ENCODE data around the gene TADA1. TPM values are rescaled to one million over a fixed set of nuclear protein-coding genes. Genes with fewer than 3 reads are reported as not detected.
"Not testable (repeated sequence)": the region's sequence is repeated elsewhere in the genome, so short reads cannot be mapped to it uniquely, and the experiment has no call there.

TADA1 gene
- total RNA-seq, 1 experiment from 2014 or later, result 14.7 TPM

DNA sequence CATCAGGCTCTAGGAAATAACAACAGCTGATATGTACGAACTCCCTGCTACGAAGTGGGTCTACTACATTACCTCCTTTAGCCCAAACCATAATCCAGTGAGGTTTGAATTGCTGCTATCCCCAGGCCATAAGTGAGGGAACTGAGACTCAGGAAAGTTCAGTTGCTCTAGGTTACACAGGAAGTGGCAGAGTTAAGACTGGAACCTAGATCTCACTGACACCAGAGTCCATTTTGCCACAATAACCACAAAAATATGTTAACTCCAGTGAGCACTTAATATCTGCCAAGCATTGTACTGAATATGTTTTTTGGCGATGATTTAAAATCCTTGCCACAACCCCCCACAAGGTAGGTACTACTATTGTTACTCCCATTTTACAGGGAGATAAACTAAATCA is 8.9 kb upstream of the TADA1 start:
- intact Hi-C loops (cut with micrococcal nuclease), result no loop called here

DNA sequence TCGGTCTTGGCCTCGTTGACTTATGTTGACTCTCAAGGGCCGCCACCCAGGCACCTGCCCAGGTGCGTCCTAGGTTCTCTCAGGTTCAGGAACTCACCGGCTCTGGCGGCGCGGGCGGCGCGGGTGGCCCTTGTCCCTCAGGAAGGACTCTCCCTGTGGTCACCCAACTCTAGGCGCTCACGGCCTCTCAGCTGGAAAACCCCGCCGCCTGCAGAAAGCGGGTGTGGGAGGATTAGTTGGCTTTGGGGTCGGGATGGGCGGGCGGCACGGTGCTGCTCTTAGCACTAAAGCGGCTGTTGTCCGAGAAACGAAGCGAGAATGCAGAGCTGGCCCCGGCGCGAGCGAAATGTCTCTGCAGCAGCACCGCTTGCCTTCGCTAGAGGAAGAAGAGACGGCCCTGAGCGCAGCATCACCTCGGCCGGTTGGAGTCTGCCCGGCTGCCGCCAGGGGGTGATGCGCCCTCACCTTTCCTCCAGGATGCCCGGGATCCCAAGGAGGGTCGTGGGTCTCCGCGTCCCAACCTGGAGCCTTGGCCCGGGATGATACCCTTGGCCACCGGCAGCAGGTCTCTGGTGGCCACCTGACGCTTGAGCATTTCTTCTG is 8.1 kb upstream of the TADA1 start:
- Mint-ChIP-seq H3K27me3 (ENCODE audit: insufficient read depth, unreplicated experiment) (no peaks in the 10 kb centered on the region), H3K4me1 (ENCODE audit: insufficient read depth, unreplicated experiment) (no peaks in the 10 kb centered on the region), H3K27ac (ENCODE audit: low read depth, unreplicated experiment) (no peak overlapping the region), H3K4me3 (ENCODE audit: unreplicated experiment) (no peak overlapping the region), H3K36me3 (ENCODE audit: insufficient read depth, unreplicated experiment) (no peaks in the 10 kb centered on the region), H3K9me3 (ENCODE audit: unreplicated experiment) (no peaks in the 10 kb centered on the region)
- DNase-seq (ENCODE audit: unreplicated experiment), result no peak
- BruUV-seq (replicated peaks), result no TSS peak
- ChIA-PET POLR2A (interaction anchor here (0.7 kb wide), 1 partner anchor 43 kb away, joined by 3 read pairs; no protein-coding TSS in a partner anchor), CTCF (interaction anchor here (0.5 to 9.3 kb wide), 8 partner anchors 8 to 183 kb away, joined by 3 to 89 read pairs (median 4); no protein-coding TSS in a partner anchor)
- TF ChIP-seq, protein P1, sequence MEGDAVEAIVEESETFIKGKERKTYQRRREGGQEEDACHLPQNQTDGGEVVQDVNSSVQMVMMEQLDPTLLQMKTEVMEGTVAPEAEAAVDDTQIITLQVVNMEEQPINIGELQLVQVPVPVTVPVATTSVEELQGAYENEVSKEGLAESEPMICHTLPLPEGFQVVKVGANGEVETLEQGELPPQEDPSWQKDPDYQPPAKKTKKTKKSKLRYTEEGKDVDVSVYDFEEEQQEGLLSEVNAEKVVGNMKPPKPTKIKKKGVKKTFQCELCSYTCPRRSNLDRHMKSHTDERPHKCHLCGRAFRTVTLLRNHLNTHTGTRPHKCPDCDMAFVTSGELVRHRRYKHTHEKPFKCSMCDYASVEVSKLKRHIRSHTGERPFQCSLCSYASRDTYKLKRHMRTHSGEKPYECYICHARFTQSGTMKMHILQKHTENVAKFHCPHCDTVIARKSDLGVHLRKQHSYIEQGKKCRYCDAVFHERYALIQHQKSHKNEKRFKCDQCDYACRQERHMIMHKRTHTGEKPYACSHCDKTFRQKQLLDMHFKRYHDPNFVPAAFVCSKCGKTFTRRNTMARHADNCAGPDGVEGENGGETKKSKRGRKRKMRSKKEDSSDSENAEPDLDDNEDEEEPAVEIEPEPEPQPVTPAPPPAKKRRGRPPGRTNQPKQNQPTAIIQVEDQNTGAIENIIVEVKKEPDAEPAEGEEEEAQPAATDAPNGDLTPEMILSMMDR (IDR thresholded peaks at IDR 0.05; ENCODE audit: unreplicated experiment), result peak; percentile 39
- intact Hi-C loops (cut with micrococcal nuclease), result no loop called here

More for the DNA sequence above, 8.9 kb upstream of the TADA1 start:
- no TSS peak for BruUV-seq (replicated peaks)
- H3K4me3 Mint-ChIP-seq (ENCODE audit: unreplicated experiment), result no peak overlapping the region
- TF ChIP-seq, protein P1 (IDR thresholded peaks at IDR 0.05; ENCODE audit: unreplicated experiment), result no peak
- POLR2A ChIA-PET, result interaction anchor here (1.1 kb wide), 1 partner anchor 9 kb away, joined by 3 read pairs; the partner anchor contains the start of gene TADA1
- H3K27ac Mint-ChIP-seq (ENCODE audit: low read depth, unreplicated experiment), result no peak overlapping the region
- DNase-seq (ENCODE audit: unreplicated experiment), result no peak
- CTCF ChIA-PET, result interaction anchor here (0.6 to 9.3 kb wide), 4 partner anchors 11 to 558 kb away, joined by 3 to 89 read pairs (median 4); no protein-coding TSS in a partner anchor
- no peaks in the 10 kb centered on the region for H3K27me3 Mint-ChIP-seq (ENCODE audit: insufficient read depth, unreplicated experiment)
- no peaks in the 10 kb centered on the region for H3K9me3 Mint-ChIP-seq (ENCODE audit: unreplicated experiment)
- no peaks in the 10 kb centered on the region for H3K36me3 Mint-ChIP-seq (ENCODE audit: insufficient read depth, unreplicated experiment)
- no peaks in the 10 kb centered on the region for H3K4me1 Mint-ChIP-seq (ENCODE audit: insufficient read depth, unreplicated experiment)

DNA sequence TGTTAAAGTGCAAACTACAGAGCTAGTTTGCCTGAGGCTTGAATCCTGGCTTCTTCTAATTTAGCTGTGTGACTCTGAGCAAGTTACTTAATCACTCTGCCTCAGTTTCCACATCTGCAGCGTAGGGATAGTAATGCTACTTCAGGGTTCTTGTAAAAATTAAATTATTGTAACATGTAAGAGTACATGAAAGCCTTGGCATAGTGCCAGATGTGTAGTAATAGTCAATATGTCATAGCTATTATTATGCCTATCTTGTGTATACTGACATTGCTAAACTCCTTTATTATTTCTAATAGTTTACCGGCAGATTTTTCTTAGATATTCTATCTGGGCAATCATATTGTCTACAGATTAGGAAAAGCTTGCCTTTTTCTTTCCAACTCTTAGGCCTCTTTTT is 6.8 kb upstream of the TADA1 start:
- CTCF ChIA-PET, result interaction anchor here (0.6 to 9.3 kb wide), 9 partner anchors 9 to 559 kb away, joined by 3 to 89 read pairs (median 4); no protein-coding TSS in a partner anchor
- TF ChIP-seq, protein P1 (IDR thresholded peaks at IDR 0.05; ENCODE audit: unreplicated experiment), result no peak
- H3K4me3 Mint-ChIP-seq (ENCODE audit: unreplicated experiment), result no peak overlapping the region
- intact Hi-C loops (cut with micrococcal nuclease), result no loop called here
- no TSS peak for BruUV-seq (replicated peaks)
- H3K9me3 Mint-ChIP-seq (ENCODE audit: unreplicated experiment), result no peaks in the 10 kb centered on the region
- H3K36me3 Mint-ChIP-seq (ENCODE audit: insufficient read depth, unreplicated experiment), result no peaks in the 10 kb centered on the region
- H3K27me3 Mint-ChIP-seq (ENCODE audit: insufficient read depth, unreplicated experiment), result no peaks in the 10 kb centered on the region
- no peak overlapping the region for H3K27ac Mint-ChIP-seq (ENCODE audit: low read depth, unreplicated experiment)
- POLR2A ChIA-PET, result interaction anchor here (1.0 kb wide), 1 partner anchor 19 kb away, joined by 4 read pairs; no protein-coding TSS in a partner anchor
- no peaks in the 10 kb centered on the region for H3K4me1 Mint-ChIP-seq (ENCODE audit: insufficient read depth, unreplicated experiment)
- DNase-seq (ENCODE audit: unreplicated experiment), result peak; percentile 23

DNA sequence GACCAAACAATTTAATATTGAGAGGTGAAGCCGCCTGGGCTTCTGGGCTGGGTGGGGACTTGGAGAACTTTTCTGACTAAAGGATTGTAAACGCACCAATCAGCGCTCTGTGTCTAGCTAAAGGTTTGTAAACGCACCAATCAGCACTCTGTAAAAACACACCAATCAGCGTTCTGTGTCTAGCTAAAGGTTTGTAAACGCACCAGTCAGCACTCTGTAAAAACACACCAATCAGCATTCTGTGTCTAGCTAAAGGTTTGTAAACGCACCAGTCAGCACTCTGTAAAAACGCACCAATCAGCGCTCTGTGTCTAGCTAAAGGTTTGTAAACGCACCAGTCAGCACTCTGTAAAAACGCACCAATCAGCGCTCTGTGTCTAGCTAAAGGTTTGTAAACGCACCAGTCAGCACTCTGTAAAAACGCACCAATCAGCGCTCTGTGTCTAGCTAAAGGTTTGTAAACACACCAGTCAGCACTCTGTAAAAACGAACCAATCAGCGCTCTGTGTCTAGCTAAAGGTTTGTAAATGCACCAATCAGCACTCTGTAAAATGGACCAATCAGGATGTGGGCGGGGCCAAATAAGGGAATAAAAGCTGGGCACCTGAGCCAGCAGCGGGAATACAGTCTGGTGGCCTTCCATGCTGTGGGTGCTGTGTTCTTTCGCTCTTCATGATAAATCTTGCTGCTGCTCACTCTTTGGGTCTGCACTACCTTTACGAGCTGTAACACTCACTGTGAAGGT is 2.3 kb upstream of the TADA1 start:
- POLR2A ChIA-PET, result interaction anchor here (1.2 kb wide), 1 partner anchor 27 kb away, joined by 3 read pairs; no protein-coding TSS in a partner anchor
- CTCF ChIA-PET, result interaction anchor here (0.7 to 9.3 kb wide), 9 partner anchors 13 to 1424 kb away, joined by 3 to 89 read pairs (median 4); partner anchors contain the start of gene POU2F1
- BruUV-seq (replicated peaks); intact Hi-C loops (cut with micrococcal nuclease); H3K4me3 Mint-ChIP-seq (ENCODE audit: unreplicated experiment); H3K27ac Mint-ChIP-seq (ENCODE audit: low read depth, unreplicated experiment); H3K27me3 Mint-ChIP-seq (ENCODE audit: insufficient read depth, unreplicated experiment); H3K9me3 Mint-ChIP-seq (ENCODE audit: unreplicated experiment); DNase-seq (ENCODE audit: unreplicated experiment): not testable (repeated sequence)
- H3K4me1 Mint-ChIP-seq (ENCODE audit: insufficient read depth, unreplicated experiment), result peaks cover 26% of the 10 kb centered on the region
- H3K36me3 Mint-ChIP-seq (ENCODE audit: insufficient read depth, unreplicated experiment), result peaks cover 12% of the 10 kb centered on the region

Measured in MCF 10A (cell line).